ENCODE data around the gene RTF2. TPM values are rescaled to one million over a fixed set of nuclear protein-coding genes. Genes with fewer than 3 reads are reported as not detected.

Gene RTF2
- total RNA-seq, 1 donor from 2014 or later = 81.4 TPM

DNA sequence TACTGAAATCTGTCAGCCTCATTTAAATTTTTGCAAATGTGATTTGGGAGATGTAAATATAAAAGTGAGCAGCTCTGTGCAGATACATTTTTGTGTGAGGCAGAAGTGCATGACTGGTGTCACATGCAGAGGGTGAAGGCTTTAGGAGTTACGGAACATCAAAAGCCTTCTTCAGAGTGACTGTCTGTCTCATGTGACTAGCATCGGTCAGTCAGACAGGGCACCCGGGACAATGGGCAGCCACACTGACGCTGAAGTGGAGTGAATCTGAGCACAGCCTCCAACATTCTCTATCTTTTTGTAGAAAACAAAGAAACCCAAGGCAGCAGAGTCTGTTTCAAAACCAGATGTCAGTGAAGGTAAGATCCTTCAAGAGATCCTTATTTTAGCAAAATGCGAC is 48.2 kb downstream of the RTF2 start:
- H3K27ac Mint-ChIP-seq (ENCODE audit: unreplicated experiment) = no peak overlapping the region
- Histone ChIP-seq H3K4me2 (ENCODE audit: low read length) (no peak overlapping the region), H3K4me1 (ENCODE audit: insufficient read depth, low read length) (no peaks in the 10 kb centered on the region), H4K20me1 (ENCODE audit: insufficient read depth, low read length) (peaks cover 4% of the 10 kb centered on the region), H3K27me3 (ENCODE audit: insufficient read depth, low read length) (no peaks in the 10 kb centered on the region), H3K9me3 (ENCODE audit: insufficient read depth, low read depth, low read length) (peaks cover 5% of the 10 kb centered on the region), H2AFZ (ENCODE audit: low read depth, low read length) (no peak overlapping the region), H3K27ac (ENCODE audit: low read depth, low read length) (no peak overlapping the region), H3K79me2 (ENCODE audit: insufficient read depth, low read length) (no peaks in the 10 kb centered on the region), H3K36me3 (ENCODE audit: insufficient read depth, low read length) (peaks cover 28% of the 10 kb centered on the region), H3K9ac (ENCODE audit: low read length) (no peak overlapping the region), H3K4me3 (ENCODE audit: insufficient read depth, low read depth, low read length) (no peak overlapping the region)
- no peak overlapping the region for H3K4me3 Mint-ChIP-seq (ENCODE audit: unreplicated experiment)
- FAIRE-seq (no peak), DNase-seq (ENCODE audit: low read depth) (no peak)
- H3K27me3 Mint-ChIP-seq (ENCODE audit: low read depth, unreplicated experiment) = no peaks in the 10 kb centered on the region
- H3K36me3 Mint-ChIP-seq (ENCODE audit: low read depth, unreplicated experiment) = peaks cover 30% of the 10 kb centered on the region
- peaks cover 16% of the 10 kb centered on the region for H3K4me1 Mint-ChIP-seq (ENCODE audit: low read depth, unreplicated experiment)
- TF ChIP-seq EZH2 (IDR thresholded peaks at IDR 0.05; ENCODE audit: insufficient read depth, low read length) = no peak
- TF ChIP-seq, protein P1, sequence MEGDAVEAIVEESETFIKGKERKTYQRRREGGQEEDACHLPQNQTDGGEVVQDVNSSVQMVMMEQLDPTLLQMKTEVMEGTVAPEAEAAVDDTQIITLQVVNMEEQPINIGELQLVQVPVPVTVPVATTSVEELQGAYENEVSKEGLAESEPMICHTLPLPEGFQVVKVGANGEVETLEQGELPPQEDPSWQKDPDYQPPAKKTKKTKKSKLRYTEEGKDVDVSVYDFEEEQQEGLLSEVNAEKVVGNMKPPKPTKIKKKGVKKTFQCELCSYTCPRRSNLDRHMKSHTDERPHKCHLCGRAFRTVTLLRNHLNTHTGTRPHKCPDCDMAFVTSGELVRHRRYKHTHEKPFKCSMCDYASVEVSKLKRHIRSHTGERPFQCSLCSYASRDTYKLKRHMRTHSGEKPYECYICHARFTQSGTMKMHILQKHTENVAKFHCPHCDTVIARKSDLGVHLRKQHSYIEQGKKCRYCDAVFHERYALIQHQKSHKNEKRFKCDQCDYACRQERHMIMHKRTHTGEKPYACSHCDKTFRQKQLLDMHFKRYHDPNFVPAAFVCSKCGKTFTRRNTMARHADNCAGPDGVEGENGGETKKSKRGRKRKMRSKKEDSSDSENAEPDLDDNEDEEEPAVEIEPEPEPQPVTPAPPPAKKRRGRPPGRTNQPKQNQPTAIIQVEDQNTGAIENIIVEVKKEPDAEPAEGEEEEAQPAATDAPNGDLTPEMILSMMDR (IDR thresholded peaks at IDR 0.05; ENCODE audit: insufficient read depth, low read depth, low read length) = no peak
- peaks cover 11% of the 10 kb centered on the region for H3K9me3 Mint-ChIP-seq (ENCODE audit: unreplicated experiment)

DNA sequence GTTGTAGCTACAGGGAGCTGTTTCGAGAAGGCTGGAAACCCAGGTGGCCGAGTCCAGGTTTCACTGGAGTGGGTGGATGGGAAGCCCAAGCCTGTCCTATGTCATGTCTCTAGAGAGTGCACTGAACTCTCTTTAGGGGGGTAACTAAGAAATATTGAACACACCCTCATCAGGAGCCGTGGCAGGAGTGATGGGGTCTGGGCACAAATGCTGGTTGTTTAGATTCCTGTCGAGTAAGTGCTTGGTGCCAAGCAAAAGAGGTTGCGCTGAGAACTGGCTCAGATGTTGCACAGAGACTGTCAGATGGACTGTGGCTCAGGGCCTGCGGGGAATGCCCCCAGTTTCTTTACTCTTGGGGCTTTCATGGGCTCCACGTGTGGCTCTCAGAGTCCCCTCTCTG is 48.8 kb downstream of the RTF2 start:
- H3K4me2 ChIP-seq (ENCODE audit: low read length) = no peak overlapping the region
- H3K4me3 ChIP-seq (ENCODE audit: insufficient read depth, low read depth, low read length) = no peak overlapping the region
- H3K27me3 ChIP-seq (ENCODE audit: insufficient read depth, low read length) = no peaks in the 10 kb centered on the region
- H3K36me3 ChIP-seq (ENCODE audit: insufficient read depth, low read length) = peaks cover 28% of the 10 kb centered on the region
- FAIRE-seq (no peak), DNase-seq (ENCODE audit: low read depth) (no peak)
- H3K79me2 ChIP-seq (ENCODE audit: insufficient read depth, low read length) = no peaks in the 10 kb centered on the region
- Mint-ChIP-seq H3K27me3 (ENCODE audit: low read depth, unreplicated experiment) (no peaks in the 10 kb centered on the region), H3K36me3 (ENCODE audit: low read depth, unreplicated experiment) (peaks cover 33% of the 10 kb centered on the region), H3K9me3 (ENCODE audit: unreplicated experiment) (peaks cover 11% of the 10 kb centered on the region), H3K4me1 (ENCODE audit: low read depth, unreplicated experiment) (peaks cover 16% of the 10 kb centered on the region), H3K27ac (ENCODE audit: unreplicated experiment) (no peak overlapping the region), H3K4me3 (ENCODE audit: unreplicated experiment) (no peak overlapping the region)
- no peak for TF ChIP-seq EZH2 (IDR thresholded peaks at IDR 0.05; ENCODE audit: insufficient read depth, low read length)
- TF ChIP-seq, protein P1 (IDR thresholded peaks at IDR 0.05; ENCODE audit: insufficient read depth, low read depth, low read length) = no peak
- H3K9me3 ChIP-seq (ENCODE audit: insufficient read depth, low read depth, low read length) = peaks cover 5% of the 10 kb centered on the region
- H3K4me1 ChIP-seq (ENCODE audit: insufficient read depth, low read length) = no peaks in the 10 kb centered on the region
- no peak overlapping the region for H3K9ac ChIP-seq (ENCODE audit: low read length)
- peaks cover 4% of the 10 kb centered on the region for H4K20me1 ChIP-seq (ENCODE audit: insufficient read depth, low read length)
- H2AFZ ChIP-seq (ENCODE audit: low read depth, low read length) = no peak overlapping the region
- H3K27ac ChIP-seq (ENCODE audit: low read depth, low read length) = no peak overlapping the region

DNA sequence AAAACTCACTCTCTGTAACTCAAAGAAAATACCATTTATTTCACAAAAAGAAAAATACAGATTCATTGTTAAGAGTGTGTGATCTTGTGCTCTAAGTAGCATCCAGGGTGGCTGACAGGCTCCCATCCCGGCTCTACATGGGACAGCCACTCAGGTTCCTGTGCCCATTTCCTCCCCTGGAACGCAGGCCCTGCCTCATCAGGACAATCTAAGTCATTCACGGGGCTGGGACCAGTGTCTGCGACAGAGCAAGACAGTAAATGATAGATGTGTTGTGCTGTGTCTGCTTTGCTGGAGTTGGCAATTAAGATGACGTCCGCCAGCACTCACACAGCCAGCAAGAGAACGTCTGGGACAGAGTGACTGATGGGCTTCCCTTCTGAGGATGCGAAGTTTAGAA is 49.2 kb downstream of the RTF2 start:
- H3K79me2 ChIP-seq (ENCODE audit: insufficient read depth, low read length) = no peaks in the 10 kb centered on the region
- H3K27me3 Mint-ChIP-seq (ENCODE audit: low read depth, unreplicated experiment) = no peaks in the 10 kb centered on the region
- no peak for DNase-seq (ENCODE audit: low read depth)

More for the DNA sequence above, 49.2 kb downstream of the RTF2 start:
- peaks cover 5% of the 10 kb centered on the region for H3K9me3 ChIP-seq (ENCODE audit: insufficient read depth, low read depth, low read length)
- Mint-ChIP-seq H3K27ac (ENCODE audit: unreplicated experiment) (no peak overlapping the region), H3K4me3 (ENCODE audit: unreplicated experiment) (no peak overlapping the region), H3K36me3 (ENCODE audit: low read depth, unreplicated experiment) (peaks cover 33% of the 10 kb centered on the region), H3K4me1 (ENCODE audit: low read depth, unreplicated experiment) (peaks cover 16% of the 10 kb centered on the region), H3K9me3 (ENCODE audit: unreplicated experiment) (peaks cover 11% of the 10 kb centered on the region)
- no peak overlapping the region for H3K4me2 ChIP-seq (ENCODE audit: low read length)
- H3K36me3 ChIP-seq (ENCODE audit: insufficient read depth, low read length) = peaks cover 26% of the 10 kb centered on the region
- no peak overlapping the region for H3K4me3 ChIP-seq (ENCODE audit: insufficient read depth, low read depth, low read length)
- H3K27ac ChIP-seq (ENCODE audit: low read depth, low read length) = no peak overlapping the region
- no peak for FAIRE-seq
- peaks cover 4% of the 10 kb centered on the region for H4K20me1 ChIP-seq (ENCODE audit: insufficient read depth, low read length)
- H3K9ac ChIP-seq (ENCODE audit: low read length) = no peak overlapping the region
- no peak overlapping the region for H2AFZ ChIP-seq (ENCODE audit: low read depth, low read length)
- TF ChIP-seq, protein P1 (IDR thresholded peaks at IDR 0.05; ENCODE audit: insufficient read depth, low read depth, low read length) = no peak
- no peak for TF ChIP-seq EZH2 (IDR thresholded peaks at IDR 0.05; ENCODE audit: insufficient read depth, low read length)
- no peaks in the 10 kb centered on the region for H3K4me1 ChIP-seq (ENCODE audit: insufficient read depth, low read length)
- no peaks in the 10 kb centered on the region for H3K27me3 ChIP-seq (ENCODE audit: insufficient read depth, low read length)
